ENCODE data around the gene ACYP2.

DNA sequence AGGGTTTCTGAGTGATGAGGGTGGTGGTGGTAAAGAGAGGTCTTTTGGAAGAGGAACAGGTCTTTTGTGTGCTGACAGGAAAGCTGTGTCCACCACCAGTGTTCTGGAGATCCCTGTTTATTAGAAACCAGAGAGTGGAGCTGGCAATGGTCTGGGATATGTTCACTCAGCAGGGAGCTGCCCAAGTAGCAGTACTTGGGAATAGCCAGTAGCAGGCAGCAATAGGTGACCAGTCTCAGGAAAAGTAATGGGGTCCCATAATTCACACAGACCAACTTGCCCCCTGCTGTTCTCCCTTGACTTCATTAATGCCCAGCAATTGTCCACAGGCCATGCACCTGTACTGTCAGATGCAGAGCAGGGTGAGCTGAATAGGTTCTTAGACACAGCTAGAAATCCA lies 138.8 kb downstream of the ACYP2 start:
- TF ChIP-seq CTCF (IDR thresholded peaks at IDR 0.05) (no peak), POLR2AphosphoS5 (IDR thresholded peaks at IDR 0.05) (no peak), POLR2A (IDR thresholded peaks at IDR 0.05) (no peak)
